GM19193 (cell line): Measurements from ENCODE around the gene SPRN.
A peak's percentile ranks its signal among the peaks of the same experiment; 100 is the strongest.

Experiments
- POLR2A ChIP-seq: IDR thresholded peaks from 4 replicates; pipeline ENCODE4 v1.6.1; 2011; ENCODE audit not compliant: insufficient read depth, insufficient read length; ENCODE audit errors: extremely low read depth

Gene SPRN

GRCh38 chr10:133401500-133401899 lies 22.9 kb downstream of the SPRN start:
- TF ChIP-seq POLR2A: no peak

- no peak for TF ChIP-seq POLR2A
Observed at GRCh38 chr10:133400624-133401424, 23.6 kb downstream of the SPRN start.

- no peak for TF ChIP-seq POLR2A
Observed at GRCh38 chr10:133399123-133399601, 25.3 kb downstream of the SPRN start.

- TF ChIP-seq POLR2A: no peak
Observed at GRCh38 chr10:133397938-133398337, 26.5 kb downstream of the SPRN start.

GRCh38 chr10:133396035-133396624 lies 28.3 kb downstream of the SPRN start:
- TF ChIP-seq POLR2A: peak; percentile 19

- no peak for TF ChIP-seq POLR2A
Observed at GRCh38 chr10:133394801-133395221, 29.6 kb downstream of the SPRN start.

GRCh38 chr10:133394064-133394663 lies 30.3 kb downstream of the SPRN start, which contains the start of gene MTG1:
Gene MTG1 (plus strand): TSS chr10:133394157. CDS start chr10:133394221, 64 bp downstream.
- TF ChIP-seq POLR2A: peak; percentile 91

GRCh38 chr10:133393401-133394063 lies 30.9 kb downstream of the SPRN start:
- TF ChIP-seq POLR2A: no peak

GRCh38 chr10:133391761-133392518 lies 32.5 kb downstream of the SPRN start:
- TF ChIP-seq POLR2A: peak; percentile 12

GRCh38 chr10:133391249-133391635 lies 33.2 kb downstream of the SPRN start:
- no peak for TF ChIP-seq POLR2A

GRCh38 chr10:133390597-133391248 lies 33.7 kb downstream of the SPRN start:
- TF ChIP-seq POLR2A: no peak

GRCh38 chr10:133388973-133389818 lies 35.2 kb downstream of the SPRN start:
- TF ChIP-seq POLR2A: peak; percentile 55
